Measurements from ENCODE around the gene KRT36.

DNA sequence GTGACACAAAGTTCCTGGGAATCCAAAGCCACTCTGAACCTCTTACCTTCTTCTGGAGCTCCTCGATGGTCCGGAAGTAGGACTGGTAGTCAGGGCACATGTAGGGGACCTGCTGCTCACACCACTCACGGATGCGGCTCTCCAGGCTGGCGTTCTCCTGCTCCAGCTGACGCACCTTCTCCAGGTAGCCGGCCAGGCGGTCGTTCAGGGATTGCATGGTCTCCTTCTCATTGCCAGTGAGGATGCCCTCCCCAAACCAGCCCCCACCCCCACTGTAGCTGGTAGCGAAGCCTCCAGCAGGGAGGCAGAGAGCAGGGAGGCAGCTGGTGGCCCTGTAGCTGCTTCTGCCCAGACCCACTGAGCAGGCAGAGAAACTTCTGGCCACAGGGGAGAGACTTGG lies 9.1 kb downstream of the KRT36 start:
- TF ChIP-seq, protein P1, sequence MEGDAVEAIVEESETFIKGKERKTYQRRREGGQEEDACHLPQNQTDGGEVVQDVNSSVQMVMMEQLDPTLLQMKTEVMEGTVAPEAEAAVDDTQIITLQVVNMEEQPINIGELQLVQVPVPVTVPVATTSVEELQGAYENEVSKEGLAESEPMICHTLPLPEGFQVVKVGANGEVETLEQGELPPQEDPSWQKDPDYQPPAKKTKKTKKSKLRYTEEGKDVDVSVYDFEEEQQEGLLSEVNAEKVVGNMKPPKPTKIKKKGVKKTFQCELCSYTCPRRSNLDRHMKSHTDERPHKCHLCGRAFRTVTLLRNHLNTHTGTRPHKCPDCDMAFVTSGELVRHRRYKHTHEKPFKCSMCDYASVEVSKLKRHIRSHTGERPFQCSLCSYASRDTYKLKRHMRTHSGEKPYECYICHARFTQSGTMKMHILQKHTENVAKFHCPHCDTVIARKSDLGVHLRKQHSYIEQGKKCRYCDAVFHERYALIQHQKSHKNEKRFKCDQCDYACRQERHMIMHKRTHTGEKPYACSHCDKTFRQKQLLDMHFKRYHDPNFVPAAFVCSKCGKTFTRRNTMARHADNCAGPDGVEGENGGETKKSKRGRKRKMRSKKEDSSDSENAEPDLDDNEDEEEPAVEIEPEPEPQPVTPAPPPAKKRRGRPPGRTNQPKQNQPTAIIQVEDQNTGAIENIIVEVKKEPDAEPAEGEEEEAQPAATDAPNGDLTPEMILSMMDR (IDR thresholded peaks at IDR 0.05), result no peak
- TF ChIP-seq POLR2AphosphoS5 (IDR thresholded peaks at IDR 0.05; ENCODE audit: insufficient read depth in 1 of 2, low read depth in 1 of 2), result no peak
